Osteocyte (in vitro differentiated cells): Measurements from ENCODE around the gene WDR20. TPM values are rescaled to one million over a fixed set of nuclear protein-coding genes. Genes with fewer than 3 reads are reported as not detected.
"Not testable (repeated sequence)": the region's sequence is repeated elsewhere in the genome, so short reads cannot be mapped to it uniquely, and the experiment has no call there.

Source experiments
- DNase-seq: peaks from one replicate; pipeline ENCODE4 v3.0.0; 2021; ENCODE audit warnings: mixed read lengths; ENCODE audit not compliant: unreplicated experiment; ENCODE audit errors: extremely low spot score
- H3K27ac Mint-ChIP-seq: one replicate; pipeline ENCODE4 v1.8.0; 2021; ENCODE audit warnings: mild to moderate bottlenecking, mixed read lengths; ENCODE audit not compliant: unreplicated experiment
- H3K27me3 Mint-ChIP-seq: one replicate; pipeline ENCODE4 v1.8.0; 2021; ENCODE audit warnings: mixed read lengths; ENCODE audit not compliant: unreplicated experiment
- H3K36me3 Mint-ChIP-seq: one replicate; pipeline ENCODE4 v1.8.0; 2021; ENCODE audit warnings: mixed read lengths; ENCODE audit not compliant: unreplicated experiment
- H3K4me1 Mint-ChIP-seq: one replicate; pipeline ENCODE4 v1.8.0; 2021; ENCODE audit warnings: mixed read lengths; ENCODE audit not compliant: unreplicated experiment
- H3K4me3 Mint-ChIP-seq: one replicate; pipeline ENCODE4 v1.8.0; 2021; ENCODE audit warnings: mild to moderate bottlenecking, moderate library complexity, mixed read lengths; ENCODE audit not compliant: unreplicated experiment
- H3K9me3 Mint-ChIP-seq: one replicate; pipeline ENCODE4 v1.8.0; 2021; ENCODE audit warnings: mixed read lengths; ENCODE audit not compliant: unreplicated experiment
- total RNA-seq: library from RNA; stranded (reverse); gene quantifications from 2 replicates; pipeline ENCODE4 v1.2.1, GENCODE V29; 2021
- TF ChIP-seq, protein P1 (sequence below): fragments of 200-600 bp; sonication (generic); IDR thresholded peaks from 2 replicates; pipeline ENCODE4 v1.5.0; 2021; ENCODE audit warnings: antibody characterized with exemption, mild to moderate bottlenecking, moderate library complexity

Gene WDR20
- total RNA-seq, 1 donor from 2014 or later = 27.4 TPM

DNA sequence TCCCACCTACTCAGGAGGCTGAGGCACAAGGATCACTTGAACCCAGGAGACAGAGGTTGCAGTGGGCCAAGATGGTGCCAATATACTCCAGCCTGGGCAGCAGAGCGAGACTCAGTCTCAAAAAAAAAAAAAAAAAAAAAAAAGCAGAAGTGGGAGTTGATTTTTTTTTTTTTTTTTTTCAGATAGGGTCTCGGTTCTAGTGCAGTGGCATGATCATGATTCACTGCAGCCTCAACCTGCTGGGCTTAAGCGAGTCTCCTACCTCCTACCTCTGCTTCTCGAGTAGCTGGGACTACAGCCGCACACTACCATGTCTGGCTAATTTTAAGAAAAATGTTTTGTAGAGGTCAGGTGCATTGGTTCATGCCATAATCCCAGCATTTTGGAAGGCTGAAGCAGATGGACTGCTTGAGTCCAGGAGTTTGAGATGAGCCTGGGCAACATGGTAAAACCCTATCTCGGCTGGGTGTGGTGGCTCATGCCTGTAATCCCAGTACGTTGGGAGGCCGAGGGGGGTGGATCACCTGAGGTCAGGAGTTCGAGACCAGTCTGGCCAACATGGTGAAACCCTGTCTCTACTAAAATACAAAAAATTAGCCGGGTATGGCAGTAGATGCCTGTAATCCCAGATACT lies 36.5 kb upstream of the WDR20 start:
- Mint-ChIP-seq H3K9me3 (no peaks in the 10 kb centered on the region), H3K36me3 (peaks cover 3% of the 10 kb centered on the region), H3K4me1 (peaks cover 6% of the 10 kb centered on the region), H3K4me3 (no peak overlapping the region), H3K27ac (no peak overlapping the region), H3K27me3 (no peaks in the 10 kb centered on the region)
- DNase-seq = no peak
- TF ChIP-seq, protein P1, sequence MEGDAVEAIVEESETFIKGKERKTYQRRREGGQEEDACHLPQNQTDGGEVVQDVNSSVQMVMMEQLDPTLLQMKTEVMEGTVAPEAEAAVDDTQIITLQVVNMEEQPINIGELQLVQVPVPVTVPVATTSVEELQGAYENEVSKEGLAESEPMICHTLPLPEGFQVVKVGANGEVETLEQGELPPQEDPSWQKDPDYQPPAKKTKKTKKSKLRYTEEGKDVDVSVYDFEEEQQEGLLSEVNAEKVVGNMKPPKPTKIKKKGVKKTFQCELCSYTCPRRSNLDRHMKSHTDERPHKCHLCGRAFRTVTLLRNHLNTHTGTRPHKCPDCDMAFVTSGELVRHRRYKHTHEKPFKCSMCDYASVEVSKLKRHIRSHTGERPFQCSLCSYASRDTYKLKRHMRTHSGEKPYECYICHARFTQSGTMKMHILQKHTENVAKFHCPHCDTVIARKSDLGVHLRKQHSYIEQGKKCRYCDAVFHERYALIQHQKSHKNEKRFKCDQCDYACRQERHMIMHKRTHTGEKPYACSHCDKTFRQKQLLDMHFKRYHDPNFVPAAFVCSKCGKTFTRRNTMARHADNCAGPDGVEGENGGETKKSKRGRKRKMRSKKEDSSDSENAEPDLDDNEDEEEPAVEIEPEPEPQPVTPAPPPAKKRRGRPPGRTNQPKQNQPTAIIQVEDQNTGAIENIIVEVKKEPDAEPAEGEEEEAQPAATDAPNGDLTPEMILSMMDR = no peak

DNA sequence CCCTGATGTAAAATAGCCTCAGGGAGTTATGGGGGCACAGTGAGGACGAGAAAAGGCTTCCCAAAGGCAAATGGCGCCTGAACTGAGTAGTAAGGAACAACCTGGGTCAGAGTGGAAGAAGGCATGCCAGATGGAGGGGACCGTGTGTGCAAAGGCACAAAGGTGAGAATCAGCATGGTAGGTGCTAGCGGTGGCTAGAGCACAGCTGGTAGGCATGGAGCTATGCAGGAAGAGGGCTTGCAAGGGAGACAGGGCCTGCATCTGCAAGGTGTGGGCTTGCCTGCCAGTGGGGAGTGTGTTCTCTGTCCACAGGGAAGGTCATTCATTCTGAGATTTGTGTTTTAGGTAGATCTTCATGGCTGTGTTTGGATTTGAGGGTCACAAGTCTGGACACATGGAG lies 34.3 kb upstream of the WDR20 start:
- H3K9me3 Mint-ChIP-seq = peaks cover 4% of the 10 kb centered on the region

DNA sequence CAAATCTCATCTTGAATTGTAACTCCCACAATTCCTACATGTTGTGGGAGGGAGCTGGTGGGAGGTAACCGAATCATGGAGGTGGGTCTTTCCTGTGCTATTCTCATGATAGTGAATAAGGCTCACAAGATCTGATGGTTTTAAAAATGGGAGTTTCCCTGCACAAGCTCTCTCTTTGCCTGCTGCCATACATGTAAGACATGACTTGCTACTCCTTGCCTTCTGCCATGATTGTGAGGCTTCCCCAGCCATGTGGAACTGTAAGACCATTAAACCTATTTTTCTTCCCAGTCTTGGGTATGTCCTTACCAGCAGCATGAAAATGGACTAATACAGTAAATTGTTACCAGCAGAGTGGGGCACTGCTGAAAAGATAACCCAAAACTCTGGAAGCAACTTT lies 30.4 kb upstream of the WDR20 start:
- H3K27me3 Mint-ChIP-seq, H3K9me3 Mint-ChIP-seq, DNase-seq, H3K27ac Mint-ChIP-seq, H3K4me1 Mint-ChIP-seq, H3K36me3 Mint-ChIP-seq, H3K4me3 Mint-ChIP-seq: not testable (repeated sequence)

More for the DNA sequence above, 34.3 kb upstream of the WDR20 start:
- no peak for DNase-seq
- Mint-ChIP-seq H3K27ac (no peak overlapping the region), H3K4me1 (peaks cover 6% of the 10 kb centered on the region), H3K27me3 (no peaks in the 10 kb centered on the region), H3K36me3 (peaks cover 3% of the 10 kb centered on the region), H3K4me3 (no peak overlapping the region)
- TF ChIP-seq, protein P1 = no peak

DNA sequence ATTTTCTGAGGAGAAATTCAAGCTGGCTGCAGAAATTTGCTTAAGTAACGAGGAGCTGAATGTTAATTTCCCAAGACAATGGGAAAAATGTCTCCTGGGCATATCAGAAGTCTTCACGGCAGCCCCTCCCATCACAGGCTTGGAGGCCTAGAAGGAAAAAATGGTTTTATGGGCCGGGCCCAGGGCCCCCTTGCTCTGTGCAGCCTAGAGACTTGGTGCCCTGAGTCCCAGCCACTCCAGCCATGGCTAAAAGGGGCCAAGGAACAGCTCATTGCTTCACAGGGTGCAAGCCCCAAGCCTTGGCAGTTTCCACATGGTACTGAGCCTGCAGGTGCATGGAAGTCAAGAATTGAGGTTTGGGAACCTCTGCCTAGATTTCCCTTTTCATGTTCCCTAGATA lies 28.6 kb upstream of the WDR20 start:
- no peak for DNase-seq
- TF ChIP-seq, protein P1 = no peak
- Mint-ChIP-seq H3K4me1 (no peaks in the 10 kb centered on the region), H3K27me3 (no peaks in the 10 kb centered on the region), H3K4me3 (no peak overlapping the region), H3K36me3 (peaks cover 1% of the 10 kb centered on the region), H3K9me3 (peaks cover 4% of the 10 kb centered on the region), H3K27ac (no peak overlapping the region)

DNA sequence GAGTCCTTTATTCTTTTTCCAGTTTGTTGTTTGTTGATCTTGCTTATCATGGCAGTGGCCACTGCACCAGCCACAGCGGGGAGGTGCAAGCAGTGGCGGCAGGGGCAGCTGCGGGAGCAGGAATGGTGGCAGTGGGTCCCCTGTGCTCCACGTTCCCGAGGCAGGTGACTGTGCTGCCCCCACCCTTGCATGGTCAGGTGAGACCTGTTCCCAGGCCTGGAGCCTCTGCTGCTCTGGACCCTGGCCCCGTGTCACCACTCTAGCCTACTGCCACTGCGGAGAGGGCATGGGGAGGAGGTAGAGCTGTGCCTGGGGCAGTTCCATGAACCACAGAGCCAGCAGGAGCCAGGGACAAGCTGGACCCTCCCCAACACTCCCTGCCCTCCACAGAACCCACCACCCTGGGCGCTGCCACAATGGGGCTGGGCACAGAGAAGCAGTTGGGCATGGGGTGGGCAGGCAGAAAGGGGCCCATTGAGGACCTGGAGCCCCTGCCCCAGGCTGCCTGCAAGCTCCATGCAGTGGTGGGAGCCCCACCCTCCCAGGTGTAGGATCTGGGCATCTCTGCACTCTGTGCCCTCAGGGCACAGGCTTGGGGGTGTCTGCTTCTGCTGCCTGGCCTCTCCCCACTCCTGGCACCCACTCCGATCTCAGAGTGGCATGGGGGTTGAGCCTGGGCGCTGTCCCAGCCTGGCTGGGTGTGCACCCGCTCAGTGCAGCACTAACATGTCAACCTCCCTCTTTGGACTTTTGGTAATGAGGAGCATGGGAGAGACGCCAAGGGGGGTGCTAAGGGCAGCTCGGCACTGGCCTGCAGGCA lies 23.1 kb upstream of the WDR20 start:
- Mint-ChIP-seq H3K27me3 (no peaks in the 10 kb centered on the region), H3K9me3 (no peaks in the 10 kb centered on the region), H3K27ac (no peak overlapping the region), H3K4me1 (no peaks in the 10 kb centered on the region), H3K4me3 (no peak overlapping the region), H3K36me3 (peaks cover 1% of the 10 kb centered on the region)
- TF ChIP-seq, protein P1 = no peak
- DNase-seq = no peak
